ENCODE data around the gene TSR1. TPM values are rescaled to one million over a fixed set of nuclear protein-coding genes. Genes with fewer than 3 reads are reported as not detected.

Gene TSR1
- total RNA-seq, 1 donor, result 42.0 TPM

GRCh38 chr17:2369039-2369438 is 32.8 kb upstream of the TSR1 start:
- DNase-seq (ENCODE audit: insufficient read length, low spot score, missing footprints), result peak; percentile 79
- peaks cover 15% of the 10 kb centered on the region for H3K36me3 ChIP-seq (ENCODE audit: insufficient read depth, low read length)

GRCh38 chr17:2368359-2368758 is 32.1 kb upstream of the TSR1 start:
- no peak overlapping the region for H3K4me2 ChIP-seq (ENCODE audit: insufficient read depth, low read length)
- peaks cover 12% of the 10 kb centered on the region for H3K36me3 ChIP-seq (ENCODE audit: insufficient read depth, low read length)
- H3K4me3 ChIP-seq (ENCODE audit: insufficient read depth, low read length), result no peak overlapping the region
- no peak overlapping the region for H2AFZ ChIP-seq (ENCODE audit: low read length)
- no peaks in the 10 kb centered on the region for H3K9me3 ChIP-seq (ENCODE audit: low read depth, low read length)
- H3K4me1 ChIP-seq (ENCODE audit: insufficient read depth, low read length), result no peaks in the 10 kb centered on the region
- TF ChIP-seq, protein P1, sequence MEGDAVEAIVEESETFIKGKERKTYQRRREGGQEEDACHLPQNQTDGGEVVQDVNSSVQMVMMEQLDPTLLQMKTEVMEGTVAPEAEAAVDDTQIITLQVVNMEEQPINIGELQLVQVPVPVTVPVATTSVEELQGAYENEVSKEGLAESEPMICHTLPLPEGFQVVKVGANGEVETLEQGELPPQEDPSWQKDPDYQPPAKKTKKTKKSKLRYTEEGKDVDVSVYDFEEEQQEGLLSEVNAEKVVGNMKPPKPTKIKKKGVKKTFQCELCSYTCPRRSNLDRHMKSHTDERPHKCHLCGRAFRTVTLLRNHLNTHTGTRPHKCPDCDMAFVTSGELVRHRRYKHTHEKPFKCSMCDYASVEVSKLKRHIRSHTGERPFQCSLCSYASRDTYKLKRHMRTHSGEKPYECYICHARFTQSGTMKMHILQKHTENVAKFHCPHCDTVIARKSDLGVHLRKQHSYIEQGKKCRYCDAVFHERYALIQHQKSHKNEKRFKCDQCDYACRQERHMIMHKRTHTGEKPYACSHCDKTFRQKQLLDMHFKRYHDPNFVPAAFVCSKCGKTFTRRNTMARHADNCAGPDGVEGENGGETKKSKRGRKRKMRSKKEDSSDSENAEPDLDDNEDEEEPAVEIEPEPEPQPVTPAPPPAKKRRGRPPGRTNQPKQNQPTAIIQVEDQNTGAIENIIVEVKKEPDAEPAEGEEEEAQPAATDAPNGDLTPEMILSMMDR (IDR thresholded peaks at IDR 0.05; ENCODE audit: extremely low read depth, low read depth, low read length), result no peak
- H3K27me3 ChIP-seq (ENCODE audit: insufficient read depth, low read length), result no peaks in the 10 kb centered on the region
- H3K79me2 ChIP-seq (ENCODE audit: insufficient read depth, low read length), result no peaks in the 10 kb centered on the region
- no peaks in the 10 kb centered on the region for H4K20me1 ChIP-seq (ENCODE audit: insufficient read depth, low read length)
- no peak overlapping the region for H3K27ac ChIP-seq (ENCODE audit: low read depth, low read length)
- peak; percentile 63 for DNase-seq (ENCODE audit: insufficient read length, low spot score, missing footprints)

More at GRCh38 chr17:2369039-2369438, 32.8 kb upstream of the TSR1 start:
- H3K4me3 ChIP-seq (ENCODE audit: insufficient read depth, low read length), result no peak overlapping the region
- H3K9me3 ChIP-seq (ENCODE audit: low read depth, low read length), result no peaks in the 10 kb centered on the region
- no peaks in the 10 kb centered on the region for H3K79me2 ChIP-seq (ENCODE audit: insufficient read depth, low read length)
- no peak overlapping the region for H3K27ac ChIP-seq (ENCODE audit: low read depth, low read length)
- H4K20me1 ChIP-seq (ENCODE audit: insufficient read depth, low read length), result no peaks in the 10 kb centered on the region
- TF ChIP-seq, protein P1 (IDR thresholded peaks at IDR 0.05; ENCODE audit: extremely low read depth, low read depth, low read length), result no peak
- no peaks in the 10 kb centered on the region for H3K4me1 ChIP-seq (ENCODE audit: insufficient read depth, low read length)
- no peak overlapping the region for H3K4me2 ChIP-seq (ENCODE audit: insufficient read depth, low read length)
- H3K27me3 ChIP-seq (ENCODE audit: insufficient read depth, low read length), result no peaks in the 10 kb centered on the region
- no peak overlapping the region for H2AFZ ChIP-seq (ENCODE audit: low read length)

- no peaks in the 10 kb centered on the region for H3K79me2 ChIP-seq (ENCODE audit: insufficient read depth, low read length)
- H3K4me2 ChIP-seq (ENCODE audit: insufficient read depth, low read length), result no peak overlapping the region
Observed at GRCh38 chr17:2366747-2367494, 30.7 kb upstream of the TSR1 start.

DNA sequence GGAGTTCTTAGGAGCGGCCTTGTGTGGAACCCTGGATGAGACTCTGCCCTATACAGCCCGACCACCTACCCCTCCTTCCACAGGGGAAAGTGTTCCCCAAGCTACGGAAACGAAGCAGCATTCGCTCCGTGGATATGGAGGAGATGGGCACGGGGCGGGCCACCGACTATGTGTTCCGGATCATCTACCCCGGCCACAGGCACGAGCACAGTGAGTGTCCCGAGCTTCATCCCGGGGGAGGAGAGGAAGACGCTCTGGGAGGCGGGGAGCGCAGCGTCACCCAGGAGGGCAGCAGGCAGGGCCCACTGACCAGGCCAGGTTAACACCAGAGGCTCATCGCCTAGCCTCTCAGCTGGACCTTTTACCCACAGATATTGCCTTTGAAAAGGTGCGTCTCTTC is 28.9 kb upstream of the TSR1 start:
- H3K36me3 ChIP-seq (ENCODE audit: insufficient read depth, low read length), result peaks cover 4% of the 10 kb centered on the region
- H3K4me3 ChIP-seq (ENCODE audit: insufficient read depth, low read length), result no peak overlapping the region
- no peaks in the 10 kb centered on the region for H3K9me3 ChIP-seq (ENCODE audit: low read depth, low read length)
- H2AFZ ChIP-seq (ENCODE audit: low read length), result no peak overlapping the region
- peaks cover 4% of the 10 kb centered on the region for H4K20me1 ChIP-seq (ENCODE audit: insufficient read depth, low read length)
- TF ChIP-seq, protein P1 (IDR thresholded peaks at IDR 0.05; ENCODE audit: extremely low read depth, low read depth, low read length), result no peak
- no peaks in the 10 kb centered on the region for H3K27me3 ChIP-seq (ENCODE audit: insufficient read depth, low read length)
- H3K27ac ChIP-seq (ENCODE audit: low read depth, low read length), result no peak overlapping the region
- peak; percentile 56 for DNase-seq (ENCODE audit: insufficient read length, low spot score, missing footprints)
- no peak overlapping the region for H3K4me2 ChIP-seq (ENCODE audit: insufficient read depth, low read length)
- no peaks in the 10 kb centered on the region for H3K79me2 ChIP-seq (ENCODE audit: insufficient read depth, low read length)
- no peaks in the 10 kb centered on the region for H3K4me1 ChIP-seq (ENCODE audit: insufficient read depth, low read length)

More at GRCh38 chr17:2366747-2367494, 30.7 kb upstream of the TSR1 start:
- H3K4me3 ChIP-seq (ENCODE audit: insufficient read depth, low read length), result no peak overlapping the region
- no peaks in the 10 kb centered on the region for H3K9me3 ChIP-seq (ENCODE audit: low read depth, low read length)
- no peak overlapping the region for H3K27ac ChIP-seq (ENCODE audit: low read depth, low read length)
- DNase-seq (ENCODE audit: insufficient read length, low spot score, missing footprints), result peak; percentile 72
- peaks cover 12% of the 10 kb centered on the region for H3K36me3 ChIP-seq (ENCODE audit: insufficient read depth, low read length)
- TF ChIP-seq, protein P1 (IDR thresholded peaks at IDR 0.05; ENCODE audit: extremely low read depth, low read depth, low read length), result no peak
- H3K27me3 ChIP-seq (ENCODE audit: insufficient read depth, low read length), result no peaks in the 10 kb centered on the region
- H4K20me1 ChIP-seq (ENCODE audit: insufficient read depth, low read length), result no peaks in the 10 kb centered on the region
- no peak overlapping the region for H2AFZ ChIP-seq (ENCODE audit: low read length)
- H3K4me1 ChIP-seq (ENCODE audit: insufficient read depth, low read length), result no peaks in the 10 kb centered on the region

All from osteoblast (primary cell).